ENCODE results near the gene SHB. TPM values are rescaled to one million over a fixed set of nuclear protein-coding genes. Genes with fewer than 3 reads are reported as not detected.
A peak's percentile ranks its signal among the peaks of the same experiment; 100 is the strongest.

SHB gene
- total RNA-seq, 1 donor from 2014 or later = 25.3 TPM

DNA sequence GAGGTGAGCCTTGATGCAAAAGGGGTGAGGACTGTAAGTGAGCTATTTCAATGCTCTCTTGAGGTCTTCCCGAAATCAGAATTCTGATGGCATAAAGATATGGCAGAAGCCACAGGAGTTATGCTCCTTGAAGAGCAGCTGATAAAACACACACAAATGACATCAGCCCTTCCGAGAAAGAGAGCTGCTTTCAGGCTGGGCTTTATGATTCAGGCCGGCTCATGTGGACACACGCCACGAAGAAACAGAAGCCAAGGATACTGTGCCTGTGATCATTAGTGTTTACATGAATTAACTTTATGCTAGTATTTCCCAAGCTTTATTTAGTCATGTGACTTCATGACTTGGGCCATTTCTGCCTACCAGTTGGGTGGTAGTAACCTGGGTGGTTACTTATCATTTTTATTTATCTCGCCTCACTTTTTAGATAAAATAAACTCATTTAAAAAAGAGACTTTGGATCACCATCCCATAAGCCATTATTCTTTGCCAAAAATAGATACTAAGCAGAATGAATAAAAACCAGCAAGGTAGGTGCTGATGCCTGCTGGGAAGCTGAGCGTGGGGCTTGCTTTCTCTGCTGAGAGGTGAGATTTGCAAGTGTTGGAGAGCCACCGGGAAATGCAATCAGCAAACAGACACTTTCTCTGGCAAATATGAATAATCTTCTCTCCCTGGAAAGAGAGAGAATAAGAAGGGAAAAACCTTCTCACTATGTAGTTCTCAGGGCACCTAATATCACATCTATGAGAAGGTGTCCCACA is 92.1 kb downstream of the SHB start:
- intact Hi-C loops (cut with DNase I) = no loop called here

DNA sequence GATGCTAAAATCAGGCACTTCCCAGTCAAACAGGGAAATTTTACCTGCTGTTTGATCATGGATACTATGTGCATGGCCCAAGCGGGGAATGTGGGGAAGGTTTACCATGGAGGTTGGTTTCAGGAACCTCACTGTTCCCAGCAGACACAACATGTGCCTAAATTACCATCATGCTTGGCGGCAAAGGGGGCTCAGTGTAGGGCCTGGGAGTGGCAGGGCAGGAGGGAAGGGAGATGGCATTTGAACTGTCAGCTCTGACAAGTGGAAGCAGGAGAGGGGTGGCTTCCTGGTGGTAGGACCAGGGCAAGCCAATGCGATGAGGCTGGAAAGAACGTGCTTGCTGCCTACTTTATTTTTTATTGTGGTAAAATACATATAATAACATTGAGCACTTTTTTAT is 93.4 kb downstream of the SHB start:
- Histone ChIP-seq H3K36me3 (peaks cover 32% of the 10 kb centered on the region), H3K4me1 (peaks cover 9% of the 10 kb centered on the region), H3K9me3 (no peaks in the 10 kb centered on the region), H3K27ac (no peak overlapping the region), H3K27me3 (ENCODE audit: low read depth) (no peaks in the 10 kb centered on the region), H3K4me3 (no peak overlapping the region)
- DNase-seq (no peak), ATAC-seq (no peak)
- TF ChIP-seq, protein P1, sequence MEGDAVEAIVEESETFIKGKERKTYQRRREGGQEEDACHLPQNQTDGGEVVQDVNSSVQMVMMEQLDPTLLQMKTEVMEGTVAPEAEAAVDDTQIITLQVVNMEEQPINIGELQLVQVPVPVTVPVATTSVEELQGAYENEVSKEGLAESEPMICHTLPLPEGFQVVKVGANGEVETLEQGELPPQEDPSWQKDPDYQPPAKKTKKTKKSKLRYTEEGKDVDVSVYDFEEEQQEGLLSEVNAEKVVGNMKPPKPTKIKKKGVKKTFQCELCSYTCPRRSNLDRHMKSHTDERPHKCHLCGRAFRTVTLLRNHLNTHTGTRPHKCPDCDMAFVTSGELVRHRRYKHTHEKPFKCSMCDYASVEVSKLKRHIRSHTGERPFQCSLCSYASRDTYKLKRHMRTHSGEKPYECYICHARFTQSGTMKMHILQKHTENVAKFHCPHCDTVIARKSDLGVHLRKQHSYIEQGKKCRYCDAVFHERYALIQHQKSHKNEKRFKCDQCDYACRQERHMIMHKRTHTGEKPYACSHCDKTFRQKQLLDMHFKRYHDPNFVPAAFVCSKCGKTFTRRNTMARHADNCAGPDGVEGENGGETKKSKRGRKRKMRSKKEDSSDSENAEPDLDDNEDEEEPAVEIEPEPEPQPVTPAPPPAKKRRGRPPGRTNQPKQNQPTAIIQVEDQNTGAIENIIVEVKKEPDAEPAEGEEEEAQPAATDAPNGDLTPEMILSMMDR (IDR thresholded peaks at IDR 0.05) = no peak
- intact Hi-C loops (cut with DNase I) = no loop called here

More for the DNA sequence above, 92.1 kb downstream of the SHB start:
- Histone ChIP-seq H3K27me3 (ENCODE audit: low read depth) (no peaks in the 10 kb centered on the region), H3K9me3 (no peaks in the 10 kb centered on the region), H3K4me3 (no peak overlapping the region), H3K27ac (no peak overlapping the region), H3K36me3 (peaks cover 25% of the 10 kb centered on the region), H3K4me1 (peaks cover 9% of the 10 kb centered on the region)
- no peak for DNase-seq
- TF ChIP-seq, protein P1 (IDR thresholded peaks at IDR 0.05) = no peak
- peak in 1 of 2 donors; percentile 39 for ATAC-seq

DNA sequence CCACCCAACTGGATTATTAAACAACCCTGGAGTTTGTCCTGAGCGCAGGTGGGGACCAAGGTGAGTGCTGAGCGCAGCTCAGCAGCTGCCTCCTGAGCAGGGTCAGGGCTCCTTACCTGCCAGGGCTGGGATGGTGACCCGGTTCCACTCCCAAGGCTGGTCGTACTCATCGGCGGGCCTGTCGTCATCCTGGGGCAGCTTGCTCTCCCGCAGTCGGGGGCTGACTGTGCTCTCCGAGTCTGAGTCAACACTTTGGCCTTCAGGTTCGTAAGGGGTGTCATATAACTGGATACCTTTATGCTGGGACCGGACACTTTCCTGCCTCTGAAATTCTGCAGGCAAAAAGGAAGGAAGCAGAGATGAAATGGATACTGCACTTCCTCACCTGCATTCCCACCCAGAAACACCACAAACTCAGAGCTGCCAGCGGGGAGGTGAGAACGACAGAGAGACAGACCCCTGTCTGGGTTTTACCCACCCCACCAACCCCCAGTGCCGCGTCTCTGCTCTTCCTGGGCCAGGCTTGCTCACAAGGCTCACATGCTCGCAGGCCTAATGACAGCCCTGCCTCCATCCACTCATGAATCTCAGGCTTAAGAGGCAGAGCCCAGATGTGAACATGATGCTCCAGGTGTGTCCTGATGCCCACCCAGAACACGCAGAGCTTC is 94.4 kb downstream of the SHB start:
- Histone ChIP-seq H3K9me3 (no peaks in the 10 kb centered on the region), H3K36me3 (peaks cover 32% of the 10 kb centered on the region), H3K4me3 (no peak overlapping the region), H3K4me1 (peaks cover 12% of the 10 kb centered on the region), H3K27ac (no peak overlapping the region), H3K27me3 (ENCODE audit: low read depth) (no peaks in the 10 kb centered on the region)
- DNase-seq (no peak), ATAC-seq (no peak)
- intact Hi-C loops (cut with DNase I) = no loop called here
- TF ChIP-seq, protein P1 (IDR thresholded peaks at IDR 0.05) = no peak

DNA sequence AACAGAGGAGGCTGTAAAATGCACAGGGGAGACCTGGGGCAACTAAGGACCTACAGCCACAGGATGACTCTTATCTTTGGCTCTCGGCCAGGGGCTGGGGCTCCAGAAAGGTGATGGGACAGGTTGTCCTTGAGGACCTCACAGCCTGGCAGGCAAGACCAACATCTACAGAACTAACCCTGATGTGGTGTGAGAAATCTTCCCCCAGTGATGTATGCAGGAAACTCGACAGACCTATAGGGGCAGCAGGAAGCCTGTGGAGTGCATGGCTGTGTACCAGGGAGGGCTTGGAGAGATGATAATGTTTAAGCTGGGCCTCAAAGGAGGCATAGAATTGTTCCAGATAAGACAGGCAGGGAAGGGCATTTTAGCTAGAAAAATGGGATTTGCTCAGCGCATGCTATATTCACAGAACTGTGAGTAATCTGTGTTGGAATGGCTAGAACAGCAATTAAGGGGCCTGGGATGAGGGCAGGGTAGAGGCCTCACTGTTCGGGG is 96.6 kb downstream of the SHB start:
- Histone ChIP-seq H3K9me3 (no peaks in the 10 kb centered on the region), H3K4me1 (peaks cover 27% of the 10 kb centered on the region), H3K27me3 (ENCODE audit: low read depth) (no peaks in the 10 kb centered on the region), H3K36me3 (peaks cover 32% of the 10 kb centered on the region), H3K4me3 (no peak overlapping the region), H3K27ac (no peak overlapping the region)
- intact Hi-C loops (cut with DNase I) = no loop called here
- ATAC-seq = no peak
- no peak for DNase-seq
- TF ChIP-seq, protein P1 (IDR thresholded peaks at IDR 0.05) = no peak

DNA sequence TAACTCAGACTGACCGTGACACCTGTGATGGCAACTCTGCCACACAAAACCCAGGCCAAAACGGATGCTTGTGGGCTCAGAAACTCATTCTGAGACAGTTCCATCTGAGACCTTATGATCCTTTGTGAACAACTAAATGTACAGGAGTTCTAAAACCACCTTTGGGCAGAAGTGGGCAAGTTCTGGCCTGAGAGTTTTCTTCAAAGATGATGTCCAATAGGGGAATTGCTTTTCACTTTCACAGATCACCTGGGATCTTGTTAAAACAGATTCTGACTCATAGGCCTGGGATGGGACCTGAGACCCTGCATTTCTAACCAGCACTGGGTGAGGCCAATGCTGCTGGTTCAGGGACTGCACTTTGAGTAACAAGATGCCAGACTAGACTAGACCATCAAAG is 97.3 kb downstream of the SHB start:
- TF ChIP-seq, protein P1 (IDR thresholded peaks at IDR 0.05) = no peak
- no peak overlapping the region for H3K4me3 ChIP-seq
- intact Hi-C loops (cut with DNase I) = no loop called here
- DNase-seq (no peak), ATAC-seq (no peak)
- H3K27me3 ChIP-seq (ENCODE audit: low read depth) = no peaks in the 10 kb centered on the region
- H3K4me1 ChIP-seq = peaks cover 30% of the 10 kb centered on the region
- H3K36me3 ChIP-seq = peaks cover 32% of the 10 kb centered on the region
- no peaks in the 10 kb centered on the region for H3K9me3 ChIP-seq
- no peak overlapping the region for H3K27ac ChIP-seq

Data from lower lobe of right lung (tissue), 2 donors.